ENCODE results near the gene HDGFL3.

The HDGFL3 gene

GRCh38 chr15:83112233-83112955, 95.2 kb downstream of the HDGFL3 start:
- no peak overlapping the region for H3K4me3 ChIP-seq (ENCODE audit: low read depth, low read length)
- TF ChIP-seq, protein P1, sequence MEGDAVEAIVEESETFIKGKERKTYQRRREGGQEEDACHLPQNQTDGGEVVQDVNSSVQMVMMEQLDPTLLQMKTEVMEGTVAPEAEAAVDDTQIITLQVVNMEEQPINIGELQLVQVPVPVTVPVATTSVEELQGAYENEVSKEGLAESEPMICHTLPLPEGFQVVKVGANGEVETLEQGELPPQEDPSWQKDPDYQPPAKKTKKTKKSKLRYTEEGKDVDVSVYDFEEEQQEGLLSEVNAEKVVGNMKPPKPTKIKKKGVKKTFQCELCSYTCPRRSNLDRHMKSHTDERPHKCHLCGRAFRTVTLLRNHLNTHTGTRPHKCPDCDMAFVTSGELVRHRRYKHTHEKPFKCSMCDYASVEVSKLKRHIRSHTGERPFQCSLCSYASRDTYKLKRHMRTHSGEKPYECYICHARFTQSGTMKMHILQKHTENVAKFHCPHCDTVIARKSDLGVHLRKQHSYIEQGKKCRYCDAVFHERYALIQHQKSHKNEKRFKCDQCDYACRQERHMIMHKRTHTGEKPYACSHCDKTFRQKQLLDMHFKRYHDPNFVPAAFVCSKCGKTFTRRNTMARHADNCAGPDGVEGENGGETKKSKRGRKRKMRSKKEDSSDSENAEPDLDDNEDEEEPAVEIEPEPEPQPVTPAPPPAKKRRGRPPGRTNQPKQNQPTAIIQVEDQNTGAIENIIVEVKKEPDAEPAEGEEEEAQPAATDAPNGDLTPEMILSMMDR (IDR thresholded peaks at IDR 0.05; ENCODE audit: borderline replicate concordance, insufficient read depth, low read depth, low read length), result no peak

DNA sequence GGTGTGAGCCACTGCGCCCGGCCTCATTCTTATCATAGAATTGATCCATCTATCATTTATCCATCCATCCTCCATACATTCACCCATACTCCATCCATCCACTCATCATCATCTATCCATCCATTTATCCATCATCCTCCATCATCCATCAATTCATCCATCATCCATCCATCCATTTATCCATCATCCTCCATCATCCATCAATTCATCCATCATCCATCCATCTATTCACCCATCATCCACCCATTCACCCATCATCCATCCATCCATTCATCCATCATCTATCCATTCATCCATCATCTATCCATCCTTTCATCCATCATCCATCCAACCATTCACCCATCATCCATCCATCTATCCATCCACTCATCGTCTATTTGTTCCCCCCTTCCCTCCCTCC, 96.5 kb downstream of the HDGFL3 start:
- TF ChIP-seq, protein P1 (IDR thresholded peaks at IDR 0.05; ENCODE audit: borderline replicate concordance, insufficient read depth, low read depth, low read length), result no peak
- H3K4me3 ChIP-seq (ENCODE audit: low read depth, low read length), result no peak overlapping the region

DNA sequence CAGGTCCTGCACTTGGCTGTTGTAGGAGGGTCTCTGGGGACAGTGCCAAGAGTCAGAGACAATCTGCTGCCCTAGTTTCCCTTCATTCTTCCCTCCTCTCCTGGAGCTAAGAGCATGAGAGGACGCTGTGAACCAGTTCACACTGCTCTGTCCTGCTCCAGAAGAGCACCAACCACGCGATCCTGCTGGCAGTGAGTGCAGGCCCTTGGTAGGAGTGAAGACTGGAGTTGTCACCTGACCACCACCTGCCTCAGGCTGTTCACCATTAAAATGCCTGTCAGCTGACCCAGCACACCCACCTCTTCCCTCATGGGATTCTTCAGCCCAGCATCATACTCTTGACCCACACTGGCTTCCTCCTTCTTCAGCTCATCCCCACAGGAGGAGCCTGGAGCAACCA, 97.2 kb downstream of the HDGFL3 start:
- TF ChIP-seq, protein P1 (IDR thresholded peaks at IDR 0.05; ENCODE audit: borderline replicate concordance, insufficient read depth, low read depth, low read length), result no peak
- no peak overlapping the region for H3K4me3 ChIP-seq (ENCODE audit: low read depth, low read length)

- TF ChIP-seq, protein P1 (IDR thresholded peaks at IDR 0.05; ENCODE audit: borderline replicate concordance, insufficient read depth, low read depth, low read length), result no peak
Measured at GRCh38 chr15:83109532-83109931, 98.1 kb downstream of the HDGFL3 start.

GRCh38 chr15:83108266-83109219, 99.1 kb downstream of the HDGFL3 start:
- TF ChIP-seq, protein P1 (IDR thresholded peaks at IDR 0.05; ENCODE audit: borderline replicate concordance, insufficient read depth, low read depth, low read length), result no peak
- H3K4me3 ChIP-seq (ENCODE audit: low read depth, low read length), result peak overlapping the region; percentile 49

More at GRCh38 chr15:83109532-83109931, 98.1 kb downstream of the HDGFL3 start:
- no peak overlapping the region for H3K4me3 ChIP-seq (ENCODE audit: low read depth, low read length)

DNA sequence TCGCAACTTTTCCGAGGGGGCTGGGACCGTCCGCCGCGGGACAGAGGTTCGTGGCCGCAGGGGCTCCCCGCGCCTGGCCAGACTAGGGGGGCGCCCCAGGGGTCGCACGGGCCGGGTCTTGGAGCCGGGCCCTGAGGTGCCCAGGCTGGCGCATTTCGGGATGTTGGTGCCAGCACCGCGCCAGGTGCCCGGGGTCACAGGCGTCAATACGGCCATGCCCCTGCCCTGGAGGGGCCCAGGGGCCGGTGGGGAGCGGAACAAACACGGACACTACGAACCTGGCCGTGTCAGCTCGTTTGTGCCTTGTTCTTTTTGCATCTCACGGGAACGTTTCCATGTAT, 99.8 kb downstream of the HDGFL3 start:
- TF ChIP-seq, protein P1 (IDR thresholded peaks at IDR 0.05; ENCODE audit: borderline replicate concordance, insufficient read depth, low read depth, low read length), result no peak
- H3K4me3 ChIP-seq (ENCODE audit: low read depth, low read length), result peak overlapping the region; percentile 49

All from GM12875 (cell line).